ENCODE measurements around the gene PKNOX2. TPM values are rescaled to one million over a fixed set of nuclear protein-coding genes. Genes with fewer than 3 reads are reported as not detected.

The PKNOX2 gene
- total and polyA plus RNA-seq, 4 donors = 0.14 to 0.29 (median 0.24) TPM

DNA sequence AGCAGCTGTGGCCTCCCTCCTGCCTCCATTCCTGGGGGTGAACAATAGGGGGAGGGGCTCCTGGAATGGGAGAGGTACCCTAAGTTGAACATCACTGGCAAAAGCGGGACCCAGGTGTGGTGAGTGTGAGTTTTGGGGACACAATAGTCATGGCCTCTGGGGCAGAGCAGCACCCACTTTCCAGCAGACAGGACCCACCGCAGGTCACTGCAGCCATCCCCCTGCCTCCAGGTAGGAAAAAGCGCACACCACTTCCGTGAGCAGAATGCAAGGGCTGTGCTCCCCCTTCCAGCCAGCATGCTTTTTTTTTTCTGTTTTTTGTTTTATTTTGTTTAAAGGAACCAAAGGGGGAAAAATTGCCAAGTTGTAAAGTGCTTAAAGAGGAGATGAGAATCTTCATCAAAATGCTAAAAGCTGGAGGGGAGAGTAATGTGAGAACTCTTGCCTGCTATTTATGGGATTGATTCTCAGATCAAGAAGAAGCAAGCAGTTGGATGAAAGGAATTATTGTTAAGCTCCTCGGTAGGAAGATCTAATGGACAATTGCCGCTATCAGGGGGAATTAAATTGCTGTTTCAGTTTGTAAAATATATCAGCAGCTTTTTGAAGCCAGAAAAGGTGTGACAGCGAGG is 178.7 kb downstream of the PKNOX2 start:
- Histone ChIP-seq H3K4me3 (ENCODE audit: low read depth in 1 of 3, low read length in 3 of 3) (no peak overlapping the region), H3K27ac (ENCODE audit: low read depth in 1 of 2, low read length in 2 of 2) (no peak overlapping the region), H3K4me1 (ENCODE audit: control insufficient read depth in 4 of 4, insufficient read depth in 4 of 4, low read length in 3 of 4) (no peaks in the 10 kb centered on the region), H3K9me3 (ENCODE audit: control insufficient read depth in 4 of 4, low read length in 3 of 4) (no peaks in the 10 kb centered on the region), H3K9ac (ENCODE audit: low read depth in 1 of 2, low read length in 2 of 2) (no peak overlapping the region), H3K36me3 (ENCODE audit: control insufficient read depth in 4 of 4, insufficient read depth in 3 of 4, low read depth in 1 of 4, low read length in 3 of 4) (no peaks in the 10 kb centered on the region), H3K27me3 (ENCODE audit: control insufficient read depth in 4 of 4, insufficient read depth in 4 of 4, low read length in 3 of 4) (peaks cover 0 to 4% (median 0%) of the 10 kb centered on the region in 4 donors)
- TF ChIP-seq, protein P1, sequence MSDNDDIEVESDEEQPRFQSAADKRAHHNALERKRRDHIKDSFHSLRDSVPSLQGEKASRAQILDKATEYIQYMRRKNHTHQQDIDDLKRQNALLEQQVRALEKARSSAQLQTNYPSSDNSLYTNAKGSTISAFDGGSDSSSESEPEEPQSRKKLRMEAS (IDR thresholded peaks at IDR 0.05) = no peak
- no peak for TF ChIP-seq TAF1 (conservative IDR thresholded peaks at IDR 0.05)
- TF ChIP-seq GABPA (IDR thresholded peaks at IDR 0.05 in 1 of 2, conservative IDR thresholded peaks at IDR 0.05 in 1 of 2) = no peak
- TF ChIP-seq HNF4G (IDR thresholded peaks at IDR 0.05) = no peak
- TF ChIP-seq YY1 (IDR thresholded peaks at IDR 0.05) = no peak
- no peak for TF ChIP-seq RXRA (IDR thresholded peaks at IDR 0.05)
- TF ChIP-seq, protein P2, sequence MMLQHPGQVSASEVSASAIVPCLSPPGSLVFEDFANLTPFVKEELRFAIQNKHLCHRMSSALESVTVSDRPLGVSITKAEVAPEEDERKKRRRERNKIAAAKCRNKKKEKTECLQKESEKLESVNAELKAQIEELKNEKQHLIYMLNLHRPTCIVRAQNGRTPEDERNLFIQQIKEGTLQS (IDR thresholded peaks at IDR 0.05) = no peak
- no peak for TF ChIP-seq JUND (IDR thresholded peaks at IDR 0.05)
- no peak for TF ChIP-seq CTCF (IDR thresholded peaks at IDR 0.05; ENCODE audit: low read depth, low read length, missing input control)
- no peak for TF ChIP-seq REST (IDR thresholded peaks at IDR 0.05)
- no peak for TF ChIP-seq SP1 (IDR thresholded peaks at IDR 0.05)
- TF ChIP-seq HNF4A (conservative IDR thresholded peaks at IDR 0.05) = no peak
- no peak for TF ChIP-seq ZBTB33 (IDR thresholded peaks at IDR 0.05)
- TF ChIP-seq EGR1 (IDR thresholded peaks at IDR 0.05; ENCODE audit: low read depth in 2 of 2) = no peak
- TF ChIP-seq FOXA2 (IDR thresholded peaks at IDR 0.05) = no peak
- TF ChIP-seq NR2F2 (IDR thresholded peaks at IDR 0.05) = no peak
- DNase-seq (ENCODE audit: low spot score) = no peak
- 85% methylated on average over 7 of the region's 7 CpGs for WGBS
